Stimulated activated memory B cell treated with anti-CD40 and anti-IgM and Interleukin-4, amounts not matched to agents 10 μg/mL and 1 μg/mL and 100 μg/mL, for 72 hours (primary cell): ENCODE results near the gene IPMK.

Experiments used
- ATAC-seq: fragments of 150-1000 bp; cut with Tn5 transposase; 2 replicates; pipeline ENCODE4 v1.10.0; 2021
- H3K27ac Mint-ChIP-seq: one replicate; pipeline ENCODE4 v1.8.0; 2022; ENCODE audit warnings: mild to moderate bottlenecking, mixed read lengths
- H3K27me3 Mint-ChIP-seq: one replicate; pipeline ENCODE4 v1.8.0; 2022; ENCODE audit warnings: mixed read lengths
- H3K36me3 Mint-ChIP-seq: one replicate; pipeline ENCODE4 v1.8.0; 2022; ENCODE audit warnings: mixed read lengths
- H3K4me1 Mint-ChIP-seq: one replicate; pipeline ENCODE4 v1.8.0; 2022; ENCODE audit warnings: mixed read lengths
- H3K4me3 Mint-ChIP-seq: one replicate; pipeline ENCODE4 v1.8.0; 2022; ENCODE audit warnings: mild to moderate bottlenecking, moderate library complexity, mixed read lengths
- H3K9me3 Mint-ChIP-seq: one replicate; pipeline ENCODE4 v1.8.0; 2022; ENCODE audit warnings: mixed read lengths

Gene IPMK

DNA sequence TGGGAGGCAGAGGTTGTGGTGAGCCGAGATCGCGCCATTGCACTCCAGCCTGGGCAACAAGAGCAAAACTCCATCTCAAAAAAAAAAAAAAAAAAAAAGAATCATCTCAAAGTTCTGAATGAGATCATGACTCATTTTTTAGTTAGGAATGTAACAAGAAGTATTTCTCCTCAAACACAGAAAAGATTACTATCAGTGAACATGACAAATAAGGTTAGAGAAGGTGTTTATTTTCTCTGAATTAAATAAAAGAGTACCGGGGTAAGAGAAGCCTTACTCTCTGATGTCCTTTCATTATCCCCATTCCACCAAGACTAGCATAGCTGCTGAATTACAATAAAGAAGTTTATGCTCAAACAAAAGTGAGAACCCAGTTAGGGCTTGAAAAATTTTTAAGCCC is 50.1 kb downstream of the IPMK start:
- ATAC-seq = no peak
- no peak overlapping the region for H3K4me3 Mint-ChIP-seq
- no peak overlapping the region for H3K27ac Mint-ChIP-seq
- H3K27me3 Mint-ChIP-seq = no peaks in the 10 kb centered on the region
- H3K9me3 Mint-ChIP-seq = no peaks in the 10 kb centered on the region
- no peaks in the 10 kb centered on the region for H3K4me1 Mint-ChIP-seq
- peaks cover 43% of the 10 kb centered on the region for H3K36me3 Mint-ChIP-seq

- no peak for ATAC-seq
- Mint-ChIP-seq H3K27ac (no peak overlapping the region), H3K27me3 (no peaks in the 10 kb centered on the region), H3K36me3 (peaks cover 62% of the 10 kb centered on the region), H3K4me3 (no peak overlapping the region), H3K9me3 (peaks cover 3% of the 10 kb centered on the region), H3K4me1 (no peaks in the 10 kb centered on the region)
These were observed 55.1 kb downstream of the IPMK start for GRCh38 chr10:58212622-58213021.

- Mint-ChIP-seq H3K4me3 (no peak overlapping the region), H3K27ac (no peak overlapping the region), H3K9me3 (peaks cover 3% of the 10 kb centered on the region), H3K27me3 (no peaks in the 10 kb centered on the region), H3K36me3 (peaks cover 60% of the 10 kb centered on the region), H3K4me1 (no peaks in the 10 kb centered on the region)
- ATAC-seq = no peak
These were observed 57.5 kb downstream of the IPMK start for GRCh38 chr10:58210160-58210559.

GRCh38 chr10:58209669-58210068 is 58.0 kb downstream of the IPMK start:
- Mint-ChIP-seq H3K4me3 (no peak overlapping the region), H3K9me3 (peaks cover 3% of the 10 kb centered on the region), H3K4me1 (no peaks in the 10 kb centered on the region), H3K27me3 (no peaks in the 10 kb centered on the region), H3K27ac (no peak overlapping the region), H3K36me3 (peaks cover 55% of the 10 kb centered on the region)
- ATAC-seq = no peak

- Mint-ChIP-seq H3K36me3 (peaks cover 39% of the 10 kb centered on the region), H3K4me3 (no peak overlapping the region), H3K27ac (no peak overlapping the region), H3K9me3 (peaks cover 3% of the 10 kb centered on the region), H3K27me3 (no peaks in the 10 kb centered on the region), H3K4me1 (no peaks in the 10 kb centered on the region)
- ATAC-seq = no peak
These were observed 61.4 kb downstream of the IPMK start for GRCh38 chr10:58206251-58206650.

DNA sequence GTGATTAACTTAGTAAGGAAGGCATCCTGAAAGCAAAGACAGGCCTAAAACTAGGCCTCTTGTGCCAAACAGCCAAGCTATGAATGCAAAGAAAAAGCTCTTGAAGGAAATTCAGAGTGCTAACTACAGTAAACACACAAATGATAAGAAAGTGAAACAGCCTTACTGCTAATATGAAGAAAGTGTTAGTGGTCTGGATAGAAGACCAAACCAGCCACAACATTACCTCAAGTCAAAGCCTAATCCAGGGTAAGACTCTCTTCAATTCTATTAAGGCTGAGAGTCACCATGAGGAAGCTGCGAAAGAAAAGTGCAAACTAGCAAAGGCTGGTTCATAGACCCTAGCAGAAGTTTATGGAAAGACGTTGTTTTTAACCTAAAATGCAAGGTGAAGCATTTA is 66.0 kb downstream of the IPMK start:
- Mint-ChIP-seq H3K27ac (no peak overlapping the region), H3K4me1 (no peaks in the 10 kb centered on the region), H3K27me3 (no peaks in the 10 kb centered on the region), H3K4me3 (no peak overlapping the region), H3K9me3 (no peaks in the 10 kb centered on the region), H3K36me3 (peaks cover 11% of the 10 kb centered on the region)
- ATAC-seq = no peak

GRCh38 chr10:58189269-58189668 is 78.4 kb downstream of the IPMK start:
- H3K4me1 Mint-ChIP-seq = peaks cover 6% of the 10 kb centered on the region
- H3K27me3 Mint-ChIP-seq = no peaks in the 10 kb centered on the region
- H3K9me3 Mint-ChIP-seq = no peaks in the 10 kb centered on the region
- H3K27ac Mint-ChIP-seq = no peak overlapping the region
- no peak for ATAC-seq
- peaks cover under 1% of the 10 kb centered on the region for H3K36me3 Mint-ChIP-seq
- H3K4me3 Mint-ChIP-seq = no peak overlapping the region

GRCh38 chr10:58184120-58184670 is 83.5 kb downstream of the IPMK start:
- no peaks in the 10 kb centered on the region for H3K27me3 Mint-ChIP-seq
- H3K9me3 Mint-ChIP-seq = no peaks in the 10 kb centered on the region
- no peaks in the 10 kb centered on the region for H3K36me3 Mint-ChIP-seq
- no peak overlapping the region for H3K4me3 Mint-ChIP-seq
- H3K4me1 Mint-ChIP-seq = peaks cover 6% of the 10 kb centered on the region
- no peak overlapping the region for H3K27ac Mint-ChIP-seq
- ATAC-seq = no peak

GRCh38 chr10:58180666-58181065 is 87.0 kb downstream of the IPMK start:
- no peaks in the 10 kb centered on the region for H3K4me1 Mint-ChIP-seq
- no peak overlapping the region for H3K27ac Mint-ChIP-seq
- H3K27me3 Mint-ChIP-seq = no peaks in the 10 kb centered on the region
- H3K9me3 Mint-ChIP-seq = no peaks in the 10 kb centered on the region
- H3K4me3 Mint-ChIP-seq = no peak overlapping the region
- no peaks in the 10 kb centered on the region for H3K36me3 Mint-ChIP-seq
- ATAC-seq = no peak

DNA sequence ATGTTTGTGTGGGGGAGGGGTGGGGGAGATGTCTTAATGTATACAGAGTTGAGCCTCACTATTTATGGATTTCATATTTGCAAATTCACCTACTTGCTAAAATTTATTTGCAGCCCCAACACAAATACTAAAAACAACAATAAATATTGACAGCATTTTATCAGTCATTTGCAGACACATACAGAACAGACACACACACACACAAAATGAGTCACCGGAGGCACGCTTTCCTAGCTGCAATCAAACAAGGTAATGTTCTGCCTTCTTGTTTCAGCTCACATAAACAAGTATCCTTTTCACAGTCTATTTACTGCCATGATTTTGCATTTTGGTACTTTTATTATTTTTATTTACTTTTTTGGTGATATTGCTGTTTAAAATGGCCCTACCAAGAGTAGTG is 88.5 kb downstream of the IPMK start:
- H3K27ac Mint-ChIP-seq = no peak overlapping the region
- ATAC-seq = no peak
- no peaks in the 10 kb centered on the region for H3K36me3 Mint-ChIP-seq
- no peaks in the 10 kb centered on the region for H3K4me1 Mint-ChIP-seq
- no peaks in the 10 kb centered on the region for H3K9me3 Mint-ChIP-seq
- H3K27me3 Mint-ChIP-seq = no peaks in the 10 kb centered on the region
- H3K4me3 Mint-ChIP-seq = no peak overlapping the region

GRCh38 chr10:58178811-58179210 is 88.9 kb downstream of the IPMK start:
- H3K27ac Mint-ChIP-seq = no peak overlapping the region
- ATAC-seq = no peak
- no peaks in the 10 kb centered on the region for H3K9me3 Mint-ChIP-seq
- H3K36me3 Mint-ChIP-seq = no peaks in the 10 kb centered on the region
- H3K4me1 Mint-ChIP-seq = no peaks in the 10 kb centered on the region
- H3K4me3 Mint-ChIP-seq = no peak overlapping the region
- no peaks in the 10 kb centered on the region for H3K27me3 Mint-ChIP-seq

DNA sequence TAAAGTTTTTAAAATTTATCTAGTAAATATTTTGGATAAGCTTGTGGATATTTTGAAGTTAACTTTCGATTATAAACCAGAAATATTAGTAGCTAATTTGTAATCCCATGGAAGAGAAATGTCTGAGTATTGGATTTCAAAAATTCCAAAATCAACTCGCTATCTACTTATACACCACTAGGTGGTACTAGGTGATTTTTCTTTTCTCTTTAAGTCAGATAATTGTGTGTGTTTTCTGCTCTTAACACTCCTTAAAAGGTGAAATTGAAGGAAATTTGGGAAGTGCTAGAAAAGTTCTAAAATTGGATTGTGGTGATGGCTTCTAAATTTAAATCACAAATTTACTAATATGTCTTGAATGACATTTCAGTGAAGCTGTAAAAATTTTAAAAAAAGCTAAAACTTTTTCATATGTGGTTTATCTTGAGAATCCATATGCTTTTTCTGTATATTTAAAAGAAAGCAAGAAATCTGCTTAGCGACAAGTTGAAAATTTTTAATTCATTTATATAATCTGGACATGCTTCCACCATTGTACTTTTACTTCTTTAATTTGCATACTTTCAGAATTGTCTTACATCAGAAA is 90.2 kb downstream of the IPMK start:
- no peak for ATAC-seq
- peaks cover 3% of the 10 kb centered on the region for H3K9me3 Mint-ChIP-seq
- H3K27ac Mint-ChIP-seq = no peak overlapping the region
- H3K4me3 Mint-ChIP-seq = no peak overlapping the region
- no peaks in the 10 kb centered on the region for H3K27me3 Mint-ChIP-seq
- H3K4me1 Mint-ChIP-seq = no peaks in the 10 kb centered on the region
- H3K36me3 Mint-ChIP-seq = no peaks in the 10 kb centered on the region

- Mint-ChIP-seq H3K36me3 (no peaks in the 10 kb centered on the region), H3K4me3 (no peak overlapping the region), H3K4me1 (no peaks in the 10 kb centered on the region), H3K27me3 (no peaks in the 10 kb centered on the region), H3K27ac (no peak overlapping the region), H3K9me3 (peaks cover 3% of the 10 kb centered on the region)
- no peak for ATAC-seq
These were observed 91.4 kb downstream of the IPMK start for GRCh38 chr10:58175990-58176900.

- ATAC-seq = no peak
- Mint-ChIP-seq H3K27ac (no peak overlapping the region), H3K4me3 (no peak overlapping the region), H3K36me3 (no peaks in the 10 kb centered on the region), H3K9me3 (peaks cover 3% of the 10 kb centered on the region), H3K27me3 (no peaks in the 10 kb centered on the region), H3K4me1 (no peaks in the 10 kb centered on the region)
These were observed 92.9 kb downstream of the IPMK start for GRCh38 chr10:58174831-58175230.

DNA sequence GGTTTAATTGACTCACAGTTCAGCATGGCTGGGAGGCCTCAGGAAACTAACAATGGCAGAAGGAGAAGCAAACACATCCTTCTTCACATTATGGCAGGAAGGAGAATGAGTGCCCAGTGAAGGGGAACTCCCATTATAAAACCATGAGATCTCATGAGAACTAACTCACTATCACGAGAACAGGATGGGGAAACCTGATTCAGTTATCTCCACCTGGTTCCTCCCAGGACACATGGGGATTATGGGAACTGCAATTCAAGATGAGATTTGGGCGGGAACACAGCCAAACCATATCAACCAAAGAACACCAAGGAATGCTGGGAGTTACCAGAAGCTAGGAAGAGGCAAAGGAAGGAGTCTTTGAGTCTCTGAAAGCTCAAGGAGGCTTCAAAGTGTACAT is 94.3 kb downstream of the IPMK start:
- Mint-ChIP-seq H3K4me1 (no peaks in the 10 kb centered on the region), H3K27me3 (peaks cover under 1% of the 10 kb centered on the region), H3K36me3 (no peaks in the 10 kb centered on the region), H3K27ac (no peak overlapping the region), H3K4me3 (no peak overlapping the region), H3K9me3 (peaks cover 3% of the 10 kb centered on the region)
- no peak for ATAC-seq

- H3K36me3 Mint-ChIP-seq = no peaks in the 10 kb centered on the region
- H3K9me3 Mint-ChIP-seq = peaks cover 3% of the 10 kb centered on the region
- H3K4me1 Mint-ChIP-seq = no peaks in the 10 kb centered on the region
- ATAC-seq = no peak
- no peak overlapping the region for H3K27ac Mint-ChIP-seq
- no peak overlapping the region for H3K4me3 Mint-ChIP-seq
- H3K27me3 Mint-ChIP-seq = peaks cover 18% of the 10 kb centered on the region
These were observed 96.5 kb downstream of the IPMK start for GRCh38 chr10:58171146-58171545.
